ENCODE results near the gene OSTM1.

OSTM1 gene

GRCh38 chr6:108100003-108100402, 25.5 kb upstream of the OSTM1 start:
- no peak for DNase-seq

DNA sequence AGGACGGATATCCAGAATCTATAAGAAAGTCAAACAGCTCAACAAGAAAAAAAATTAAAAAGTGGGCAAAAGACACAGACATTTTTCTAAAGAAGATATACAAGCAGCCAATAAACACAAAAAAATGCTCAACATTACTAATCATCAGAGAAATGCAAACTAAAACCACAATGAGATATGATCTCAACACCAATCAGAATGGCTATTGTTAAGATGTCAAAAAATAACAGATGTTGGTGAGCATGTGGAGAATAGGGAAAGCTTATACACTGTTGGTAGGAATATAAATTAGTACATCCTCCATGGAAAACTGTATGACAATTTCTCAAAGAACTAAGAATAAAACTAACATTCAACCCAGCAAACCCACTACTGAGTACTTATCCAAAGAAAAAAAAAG, 23.3 kb upstream of the OSTM1 start:
- no peak for DNase-seq

DNA sequence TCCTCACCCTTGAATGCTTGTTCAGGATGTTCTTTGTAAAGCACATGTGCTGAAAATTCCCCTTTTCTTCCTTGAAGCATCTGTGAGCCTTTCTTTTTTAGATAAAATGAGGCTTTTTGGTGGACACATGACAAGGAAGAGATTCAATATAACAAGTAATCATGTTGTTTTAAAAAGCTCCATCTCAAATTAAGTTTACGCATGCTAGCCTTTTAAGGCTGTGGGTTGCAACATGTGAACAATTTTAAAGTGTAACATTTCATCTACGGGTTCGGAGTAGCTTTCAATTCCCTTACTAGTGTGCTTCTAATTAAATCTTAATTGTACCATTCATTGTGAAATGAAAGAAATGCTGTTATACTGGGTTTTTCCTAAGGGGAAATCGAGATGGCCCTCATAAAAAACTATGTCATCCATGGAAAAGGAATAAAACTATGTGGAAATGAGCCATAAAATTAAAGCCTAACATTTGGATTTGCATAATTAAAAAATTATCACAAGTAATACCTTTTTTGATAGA, 19.3 kb upstream of the OSTM1 start:
- no peak for DNase-seq

- no peak for DNase-seq
Observed at GRCh38 chr6:108091288-108091687, 16.7 kb upstream of the OSTM1 start.

DNA sequence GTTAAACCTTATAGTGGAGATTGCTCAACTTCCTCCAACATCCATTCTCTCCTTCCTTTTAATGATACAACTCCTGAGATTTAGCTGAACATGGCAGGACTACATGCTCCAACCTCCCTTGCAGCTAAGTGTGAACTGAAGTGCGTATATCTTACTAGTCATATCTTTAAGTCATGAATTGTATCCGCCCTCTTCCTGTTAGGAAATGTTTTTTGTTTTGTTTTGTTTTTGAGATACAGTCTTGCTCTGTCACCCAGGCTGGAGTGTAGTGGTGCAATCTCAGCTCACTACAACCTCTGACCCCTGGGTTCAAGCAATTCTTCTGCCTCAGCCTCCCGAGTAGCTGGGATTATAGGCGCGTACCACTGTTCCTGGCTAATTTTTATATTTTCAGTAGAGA, 8.8 kb upstream of the OSTM1 start:
- DNase-seq = no peak

- DNase-seq = no peak
Observed at GRCh38 chr6:108082539-108082938, 8.0 kb upstream of the OSTM1 start.

DNA sequence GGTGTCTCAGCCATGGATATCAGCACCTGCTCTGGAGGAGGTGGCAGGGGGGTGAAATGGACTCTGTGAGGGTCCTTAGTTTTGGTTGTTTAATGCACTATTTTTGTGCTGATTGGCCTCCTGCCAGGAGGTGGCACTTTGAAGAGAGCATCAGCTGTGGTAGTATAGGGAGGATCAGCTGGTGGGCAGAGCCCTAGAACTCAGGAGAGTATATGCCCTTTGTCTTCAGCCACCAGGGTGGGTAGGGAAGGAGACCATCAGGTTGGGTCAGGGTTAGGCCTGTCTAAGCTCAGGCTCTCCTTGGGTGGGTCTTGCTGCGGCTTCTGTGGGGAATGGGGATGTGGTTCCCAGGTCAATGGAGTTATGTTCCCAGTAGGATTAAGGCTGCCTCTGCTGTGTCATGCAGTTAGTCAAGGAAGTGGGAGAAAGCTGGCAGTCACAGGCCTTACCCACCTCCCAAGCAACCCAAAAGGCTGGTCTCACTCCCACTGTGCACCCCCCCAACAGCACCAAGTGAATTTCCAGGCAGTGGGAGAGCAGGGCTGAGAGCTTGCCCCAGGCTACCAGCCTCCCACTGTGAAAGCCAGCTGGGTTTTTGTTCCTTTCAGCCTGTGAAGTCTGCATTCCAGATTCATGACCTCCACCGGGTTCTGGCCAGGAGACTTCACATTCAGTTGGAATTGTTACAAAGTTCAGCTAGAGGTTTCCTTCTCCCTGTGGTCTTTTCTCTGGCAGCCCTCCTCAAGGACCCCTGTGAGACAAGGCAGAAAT, 5.7 kb upstream of the OSTM1 start:
- DNase-seq = no peak

DNA sequence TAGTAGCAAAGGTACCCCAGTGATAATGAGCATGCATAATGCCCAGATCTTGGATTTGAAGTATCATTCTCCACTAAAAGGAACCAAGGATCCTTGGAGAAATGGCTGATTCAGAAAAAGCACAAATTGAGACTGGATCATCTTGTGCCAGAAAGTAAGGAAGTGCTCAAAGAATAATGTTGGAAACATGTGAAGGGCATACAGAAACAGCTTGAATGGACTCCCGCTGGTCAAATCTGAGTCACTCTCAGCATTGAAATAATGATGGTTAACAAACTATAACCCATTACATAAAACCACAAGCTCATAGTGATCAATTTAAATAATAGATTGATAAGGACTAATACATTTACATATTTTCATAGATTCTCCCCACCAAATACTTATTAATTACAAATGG, 3.6 kb upstream of the OSTM1 start:
- no peak for DNase-seq

- DNase-seq = no peak
Observed at GRCh38 chr6:108074057-108074358, 533 bp downstream of the OSTM1 start.

GRCh38 chr6:108071736-108072276, 2.7 kb downstream of the OSTM1 start:
- DNase-seq = no peak

GRCh38 chr6:108068618-108069017, 5.9 kb downstream of the OSTM1 start:
- DNase-seq = no peak

DNA sequence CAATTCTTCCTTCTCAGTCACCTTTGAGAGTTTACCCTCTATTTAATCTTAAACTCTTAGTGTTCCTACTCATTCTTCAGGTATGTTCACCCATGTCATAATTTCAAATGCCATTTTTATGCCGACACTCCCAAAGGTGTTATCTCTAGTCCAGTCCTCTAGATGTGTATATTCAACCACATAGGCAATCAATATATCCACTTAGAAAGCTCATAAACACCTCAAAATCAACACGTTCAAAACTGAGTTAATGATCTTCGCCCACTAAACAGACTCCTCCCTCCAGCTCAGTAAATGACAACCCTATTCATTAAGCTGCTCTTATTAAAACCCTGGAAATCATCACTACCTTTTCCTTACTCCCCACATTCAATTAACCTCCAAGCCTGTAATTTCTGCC, 6.4 kb downstream of the OSTM1 start:
- no peak for DNase-seq

GRCh38 chr6:108052706-108053105, 21.8 kb downstream of the OSTM1 start:
- no peak for DNase-seq

DNA sequence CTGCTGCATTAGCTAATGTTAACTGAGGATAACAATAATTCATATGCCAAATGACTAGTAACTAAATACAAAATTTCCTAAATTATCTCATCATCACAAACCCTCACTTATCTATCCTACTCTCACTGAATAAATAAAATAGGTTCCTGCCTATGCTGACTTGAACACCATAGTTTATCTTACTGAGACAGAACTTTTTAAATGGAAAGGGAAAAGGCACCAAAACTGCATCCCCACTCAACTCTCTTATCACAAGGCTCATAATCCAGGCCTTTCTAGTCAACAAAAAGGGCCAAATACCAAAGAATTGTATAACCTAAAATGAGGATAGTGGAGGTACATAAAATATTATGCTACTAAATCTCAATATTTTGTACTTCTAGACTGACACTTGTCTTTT, 23.1 kb downstream of the OSTM1 start:
- DNase-seq = no peak

GRCh38 chr6:108039681-108040080, 34.9 kb downstream of the OSTM1 start:
- DNase-seq = no peak

- no peak for DNase-seq
Observed at GRCh38 chr6:108036884-108037283, 37.7 kb downstream of the OSTM1 start.

DNA sequence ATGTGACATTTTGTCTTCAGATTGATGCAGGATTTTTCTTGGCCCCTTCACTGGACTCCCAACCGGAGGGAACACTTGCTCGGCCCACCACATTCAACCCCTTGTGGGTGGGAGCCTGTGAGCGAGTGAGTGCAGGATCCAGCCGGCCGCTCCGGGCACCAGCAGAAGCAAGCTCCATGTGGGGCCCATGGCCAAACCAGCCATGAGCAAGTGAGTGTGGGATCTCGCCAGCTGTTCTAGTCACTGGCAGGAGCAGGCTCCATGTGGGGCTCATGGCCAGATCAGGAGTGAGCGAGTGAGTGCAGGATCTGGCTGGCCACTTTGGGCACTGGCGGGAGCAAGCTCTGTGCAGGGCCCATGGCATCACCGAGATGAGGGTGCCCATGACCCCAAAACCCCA, 42.6 kb downstream of the OSTM1 start:
- no peak for DNase-seq

DNA sequence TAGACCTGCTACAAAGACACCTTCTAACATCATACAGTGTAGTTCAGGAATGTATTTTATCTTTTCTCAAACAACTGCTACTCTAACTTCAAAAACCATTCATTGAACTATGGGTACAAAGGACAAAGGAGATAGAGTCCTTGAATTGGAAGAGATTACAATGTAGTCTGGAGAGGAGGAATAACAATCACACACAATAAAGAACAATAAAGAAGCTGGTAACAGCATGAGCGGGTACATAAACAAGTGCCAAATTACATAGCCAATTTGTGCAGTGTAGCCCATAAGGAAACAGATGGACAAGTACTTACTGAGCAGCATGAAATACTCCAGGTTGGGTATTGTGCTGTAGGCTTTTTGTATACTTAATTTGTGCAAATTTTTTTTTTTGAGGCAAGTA, 44.3 kb downstream of the OSTM1 start:
- no peak for DNase-seq

- no peak for DNase-seq
Observed at GRCh38 chr6:108029226-108029921, 45.2 kb downstream of the OSTM1 start.

- peak; percentile 3 for DNase-seq
Observed at GRCh38 chr6:108027594-108027993, 46.9 kb downstream of the OSTM1 start.

- no peak for DNase-seq
Observed at GRCh38 chr6:108027056-108027455, 47.5 kb downstream of the OSTM1 start.

DNA sequence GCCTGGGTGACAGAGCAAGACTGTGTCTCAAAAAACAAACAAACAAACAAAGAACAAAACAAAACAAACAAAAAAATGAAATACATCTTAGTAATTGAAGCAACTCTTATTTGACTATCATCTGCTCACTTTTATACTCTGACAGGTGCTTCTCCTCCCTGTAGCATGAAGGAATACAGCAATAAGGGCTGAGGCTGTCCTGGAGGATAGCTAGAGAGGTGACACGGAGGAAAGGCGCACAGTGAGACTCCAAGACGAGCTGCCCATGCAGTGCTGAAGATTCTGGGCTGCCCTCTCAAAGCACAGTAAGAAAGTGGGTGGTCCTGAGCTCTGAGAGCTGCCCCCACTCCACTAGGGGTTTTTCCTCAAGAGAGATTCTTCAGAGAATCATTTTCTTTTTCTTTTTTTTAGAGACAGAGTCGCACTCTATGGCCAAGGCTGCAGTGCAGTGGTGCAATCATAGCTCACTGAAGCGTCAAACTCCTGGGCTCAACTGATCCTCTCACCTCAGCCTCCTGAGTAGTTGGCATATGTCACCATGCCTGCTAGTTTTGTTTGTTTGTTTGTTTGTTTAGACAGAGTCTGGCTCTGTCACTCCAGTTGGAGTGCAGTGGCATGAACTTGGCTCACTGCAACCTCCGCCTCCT, 50.0 kb downstream of the OSTM1 start:
- no peak for DNase-seq

DNA sequence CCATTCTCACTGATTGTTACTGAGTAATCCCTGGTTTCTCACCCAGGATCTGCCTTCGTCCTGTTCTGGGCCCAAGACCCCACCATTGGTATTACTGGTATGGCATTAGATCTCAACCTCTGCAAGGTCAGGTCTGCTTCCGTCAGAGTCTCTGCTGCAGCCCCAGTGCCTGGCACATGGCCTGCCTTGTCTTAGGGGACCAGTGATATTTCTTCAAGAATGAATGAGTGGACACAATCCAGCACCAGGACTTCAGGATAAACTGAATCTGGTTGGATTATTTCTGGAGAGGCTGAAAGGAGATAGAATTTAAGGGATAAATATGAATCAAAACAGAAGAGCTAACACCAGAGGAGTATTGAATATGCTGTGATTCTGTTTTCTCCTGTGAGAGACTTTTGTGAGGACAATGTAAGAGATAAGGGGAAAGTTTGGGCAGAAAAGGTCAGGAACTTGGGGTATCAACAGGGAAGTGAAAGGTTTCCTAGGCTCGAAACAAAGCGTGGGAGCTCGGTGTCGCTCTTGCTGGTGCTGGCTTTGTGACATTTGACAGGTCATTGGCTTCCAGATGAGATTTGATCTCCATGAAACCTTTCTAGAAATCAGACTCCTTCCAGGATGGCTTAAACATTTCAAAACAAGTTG, 53.9 kb downstream of the OSTM1 start:
- no peak for DNase-seq

Data from DMS79 treated with DMSO at 0.1 percent for 48 hours (cell line).